NCI-H82 (cell line): ENCODE results near the gene TIMP4.

Experiments
- DNase-seq: peaks from one replicate; lab custom pipeline; 2025; lab: John Stamatoyannopoulos, UW

The TIMP4 gene

DNA sequence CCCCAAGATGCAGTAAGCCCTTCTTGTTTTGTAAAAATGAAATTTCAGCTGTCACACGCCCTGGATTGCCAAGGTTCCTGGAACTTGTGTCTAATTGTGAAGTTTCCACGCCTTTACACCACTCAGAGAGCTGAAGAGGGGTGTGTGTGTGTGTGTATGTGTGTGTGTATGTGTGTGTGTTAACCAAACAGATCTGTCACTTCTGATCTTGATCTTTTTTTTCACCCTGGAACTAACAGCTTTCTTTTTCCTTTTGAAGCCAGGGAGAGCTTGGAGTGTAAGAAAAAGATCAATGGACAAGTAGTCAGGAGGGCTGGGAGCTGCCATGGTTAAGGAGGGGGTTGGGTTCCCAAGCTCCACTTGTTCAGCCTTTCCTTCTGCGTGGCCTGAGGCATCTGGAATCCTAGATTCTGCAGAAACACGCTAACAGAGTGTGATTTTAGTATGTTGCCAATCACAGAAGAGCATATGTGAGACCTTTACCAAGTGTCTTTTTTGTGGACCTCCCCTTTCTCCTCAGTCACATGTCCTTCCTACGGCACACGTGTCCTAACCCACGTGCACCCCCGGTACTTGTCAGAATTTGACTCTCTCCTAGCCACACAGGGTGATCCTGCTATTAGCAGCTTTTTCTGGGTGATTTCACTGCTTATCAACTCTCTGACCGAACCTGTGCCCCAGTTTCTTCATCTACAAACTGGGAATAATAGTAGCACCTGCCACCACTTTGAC lies 11.5 kb downstream of the TIMP4 start:
- no peak for DNase-seq

DNA sequence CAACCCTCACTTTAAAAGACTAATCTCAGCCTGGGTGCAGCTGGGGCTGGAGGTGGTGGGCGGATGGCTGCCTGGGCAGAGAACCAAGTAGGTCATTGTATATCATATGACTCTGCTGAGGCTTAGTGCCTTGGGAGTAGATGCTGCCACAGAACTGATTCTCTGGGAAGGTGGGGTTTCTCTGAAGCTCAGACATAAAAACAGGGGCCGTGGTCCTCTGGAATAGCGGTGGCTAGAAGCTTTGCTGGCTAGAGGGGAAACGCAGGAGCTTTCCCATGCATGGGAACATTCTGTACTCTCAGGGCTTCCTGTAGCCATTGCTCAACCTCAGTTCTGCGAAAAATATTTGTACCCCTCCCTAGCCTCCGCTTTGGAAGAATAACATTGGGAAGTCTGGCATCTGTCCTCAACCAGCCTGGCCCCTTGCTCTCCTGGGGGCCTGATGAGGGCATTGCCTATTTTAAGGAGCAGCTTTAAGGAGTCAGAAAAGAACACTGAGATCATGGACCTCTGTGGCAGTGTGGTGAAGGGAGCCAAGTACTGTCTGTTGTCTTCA lies 14.7 kb downstream of the TIMP4 start:
- no peak for DNase-seq

DNA sequence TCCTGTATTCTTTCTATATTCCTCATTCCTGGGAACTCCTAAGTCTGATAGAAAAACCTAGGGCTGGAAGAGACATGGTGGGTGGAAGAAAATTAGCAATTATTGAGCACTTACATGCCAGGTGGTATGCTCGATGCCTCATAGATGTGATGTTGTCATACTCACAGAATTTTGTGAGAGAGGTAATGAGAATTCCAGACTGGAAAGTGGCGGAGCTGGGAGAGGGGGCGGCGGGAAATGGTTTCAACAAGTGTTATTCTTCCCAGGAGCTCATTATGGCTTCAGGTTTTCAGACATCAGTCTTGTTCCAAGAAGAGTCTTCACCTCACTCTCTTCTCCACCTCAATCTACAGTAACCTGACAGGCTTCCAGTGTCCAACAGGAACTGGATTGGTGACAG lies 16.2 kb downstream of the TIMP4 start:
- no peak for DNase-seq

DNA sequence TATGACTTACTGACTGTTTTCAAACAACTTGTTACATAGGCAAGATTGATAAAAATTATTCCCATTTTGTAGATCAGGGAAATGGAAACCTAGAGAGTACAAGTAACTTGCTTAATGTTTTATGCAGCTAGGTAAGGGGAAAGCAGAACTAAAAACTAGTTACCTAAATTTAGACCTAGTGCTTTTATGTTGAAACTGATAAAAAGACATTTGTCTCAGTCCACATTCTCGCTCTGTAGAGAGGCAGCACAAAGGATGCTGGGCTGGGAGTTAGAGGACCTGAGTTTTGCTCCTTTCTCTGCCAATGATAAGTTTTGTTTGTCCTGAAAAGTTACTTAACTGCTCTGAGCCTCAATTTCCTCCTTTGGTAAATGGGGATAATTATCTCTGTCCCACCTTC lies 17.4 kb downstream of the TIMP4 start:
- no peak for DNase-seq

DNA sequence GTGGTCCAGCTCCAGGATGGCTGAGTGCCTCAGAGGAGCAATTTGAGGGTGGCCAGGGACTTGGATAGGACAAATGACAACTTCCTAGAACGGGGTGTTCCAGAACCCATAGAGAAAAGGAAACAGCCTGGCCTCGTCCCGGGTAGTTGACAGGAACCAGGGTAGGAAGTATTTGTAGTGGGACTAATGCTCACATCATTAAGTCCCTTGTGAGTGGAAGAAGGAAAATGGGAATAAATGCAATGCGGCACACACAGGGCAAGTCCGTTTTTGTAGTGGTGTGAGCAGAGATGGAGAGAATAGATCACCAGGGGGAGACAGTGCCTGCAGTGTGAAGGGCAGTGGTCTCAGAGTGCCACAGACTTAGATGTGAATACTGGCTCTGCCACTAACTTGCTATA lies 19.6 kb downstream of the TIMP4 start:
- DNase-seq: peak; percentile 15

DNA sequence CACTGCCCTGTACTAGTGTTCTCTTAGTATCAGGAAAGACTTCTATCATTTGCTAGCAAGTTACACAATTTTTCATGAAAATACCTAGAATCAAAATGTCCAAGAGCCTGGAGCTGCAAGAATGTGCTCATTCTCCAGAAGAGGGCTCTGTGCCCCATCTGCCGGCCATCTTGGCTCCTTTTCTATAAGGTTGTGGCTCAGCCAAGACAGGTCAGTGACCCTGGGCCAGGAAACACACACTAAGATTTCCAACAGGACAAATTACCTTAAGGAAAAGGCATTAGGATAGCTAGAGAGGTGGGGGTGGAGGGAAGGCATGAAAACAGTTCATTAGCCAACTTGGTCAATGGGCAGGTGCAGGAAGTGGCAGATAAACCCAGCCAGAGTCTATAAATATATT lies 20.7 kb downstream of the TIMP4 start:
- peak; percentile 4 for DNase-seq

DNA sequence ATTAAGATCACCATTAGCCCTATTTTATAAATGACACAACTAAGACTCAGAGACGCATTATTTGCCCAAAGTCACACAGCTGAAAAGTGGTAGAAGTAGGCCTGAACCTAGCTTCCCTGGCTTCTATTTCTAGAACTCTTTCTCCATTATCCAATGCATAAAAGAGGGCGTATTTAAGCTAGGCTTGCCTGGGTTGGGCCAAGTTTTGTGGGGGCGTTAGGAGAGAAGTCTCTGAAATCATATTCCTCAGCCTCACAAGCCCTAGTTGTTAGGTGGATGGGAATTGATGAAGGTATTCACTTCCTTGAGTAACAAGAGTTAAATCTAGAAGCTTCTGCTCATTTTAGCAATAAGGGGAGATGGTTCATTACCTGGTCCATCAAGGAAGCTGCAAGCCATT lies 22.3 kb downstream of the TIMP4 start:
- no peak for DNase-seq

DNA sequence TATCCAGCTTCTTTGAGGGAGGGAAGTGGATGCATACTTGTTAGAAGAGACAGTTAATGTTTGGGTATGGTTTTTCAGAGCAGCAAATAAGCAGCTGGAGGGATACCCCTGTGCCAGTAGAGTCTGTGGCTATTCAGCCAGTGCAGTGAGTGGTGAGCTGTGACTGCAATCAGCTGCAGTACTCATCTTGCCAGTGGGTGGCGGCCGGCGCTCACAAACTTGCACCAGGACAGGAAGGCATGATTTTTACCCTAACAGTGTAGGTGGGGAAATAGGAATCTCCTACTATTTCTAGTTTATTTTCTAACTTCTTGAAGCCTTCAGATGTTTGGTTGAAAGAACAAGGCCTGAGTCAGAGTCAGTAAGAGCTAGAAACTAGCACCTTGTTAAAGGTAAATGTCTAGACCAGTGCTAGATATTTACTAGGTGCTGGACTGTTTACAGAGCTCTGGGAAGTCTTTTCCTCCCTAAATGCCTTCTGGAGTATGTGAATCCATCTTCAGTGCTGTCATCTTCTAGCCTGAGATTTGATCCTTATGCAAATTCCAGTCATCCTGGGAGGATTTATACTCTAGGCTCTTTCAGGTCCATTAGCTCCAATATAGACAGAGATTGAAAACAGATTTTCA lies 23.6 kb downstream of the TIMP4 start:
- DNase-seq: peak; percentile 60

DNA sequence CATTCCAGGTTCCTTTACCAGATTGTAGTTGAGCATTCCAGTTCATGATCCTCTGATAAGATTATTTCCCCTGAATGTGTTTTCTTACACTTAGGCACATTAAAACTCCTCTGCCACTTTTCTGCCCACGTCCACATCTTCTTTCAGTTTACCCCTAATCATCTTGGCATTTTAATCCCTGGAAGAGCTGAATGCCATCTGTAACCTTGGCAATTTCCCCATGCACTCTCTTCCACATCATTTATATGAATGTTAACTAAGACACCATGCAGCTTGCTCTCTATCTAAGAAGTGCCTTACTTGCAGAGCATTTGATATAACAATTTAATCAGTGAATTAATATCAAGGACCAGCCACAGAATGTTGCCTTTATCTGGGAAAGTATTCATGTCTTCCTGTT lies 25.8 kb downstream of the TIMP4 start:
- no peak for DNase-seq

DNA sequence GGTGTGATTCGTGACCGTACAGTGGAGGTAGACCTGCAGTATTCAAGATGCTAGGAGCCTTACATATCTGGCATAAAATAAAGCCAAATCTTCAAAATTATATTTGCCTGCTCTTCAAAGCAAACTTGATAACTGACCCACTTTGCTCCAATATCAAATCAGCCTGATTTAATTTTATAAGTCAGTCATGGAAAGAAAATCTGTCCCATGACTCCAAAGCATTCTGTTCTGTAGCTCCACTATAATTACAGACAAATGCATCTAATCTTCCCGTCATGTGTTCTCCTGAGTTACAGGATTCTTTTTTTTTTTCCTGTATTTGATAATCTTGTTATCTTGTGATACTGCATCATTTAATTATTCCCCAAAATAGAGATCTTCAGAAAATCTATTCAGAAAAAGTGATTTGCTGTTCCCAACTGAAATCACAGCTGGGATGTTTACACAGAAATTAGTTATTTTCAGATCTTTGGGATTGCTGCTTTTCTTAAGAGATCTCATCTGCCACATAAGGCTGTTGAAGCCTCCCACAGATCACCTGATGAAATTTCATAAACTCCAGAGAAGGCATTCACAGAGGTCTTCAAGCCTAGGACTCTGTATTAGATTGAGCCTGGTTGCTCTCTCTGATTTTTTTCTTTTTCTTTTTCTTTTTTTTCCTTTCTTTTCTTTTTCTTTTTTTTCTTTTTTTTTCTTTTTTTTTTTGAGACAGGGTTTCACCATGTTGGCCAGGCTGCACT lies 27.2 kb downstream of the TIMP4 start:
- no peak for DNase-seq

DNA sequence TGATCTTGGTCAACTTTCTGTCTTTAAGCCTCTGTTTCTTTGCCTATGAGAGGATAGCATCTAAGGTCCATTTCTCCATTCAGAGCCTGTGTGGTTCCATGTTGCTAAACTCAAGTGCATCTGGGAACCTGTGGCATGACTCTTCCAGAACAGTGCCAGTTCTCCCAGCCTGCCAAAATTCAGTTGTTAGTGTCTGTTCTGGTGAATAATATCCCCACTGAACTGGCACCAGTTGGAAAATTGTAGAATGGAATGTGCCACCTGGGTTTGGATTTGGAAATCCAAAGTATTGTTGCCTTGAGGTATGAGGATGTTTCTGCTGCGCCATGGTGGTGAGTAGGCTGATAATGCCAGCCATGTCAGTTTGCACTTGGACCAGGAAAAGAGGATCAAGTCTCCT lies 31.3 kb downstream of the TIMP4 start:
- DNase-seq: no peak

DNA sequence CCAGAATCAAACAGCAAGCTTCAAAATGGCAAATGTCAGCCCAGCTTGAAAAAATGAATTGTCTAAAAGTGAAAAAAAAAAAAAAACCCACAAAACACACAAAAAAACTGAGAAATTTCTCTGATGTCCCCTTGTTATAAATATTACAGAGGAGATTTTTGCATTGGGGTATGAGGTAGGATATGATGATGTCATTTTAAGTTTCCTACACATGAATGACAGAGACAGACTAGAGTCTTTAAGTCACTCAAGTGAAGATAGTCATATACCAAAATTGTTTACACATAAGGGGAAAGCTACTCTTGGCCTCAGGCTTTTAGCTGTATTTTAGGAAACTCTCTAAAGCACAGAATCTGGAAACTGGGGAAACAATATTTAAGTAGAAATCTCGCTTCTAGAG lies 32.9 kb downstream of the TIMP4 start:
- DNase-seq: no peak

DNA sequence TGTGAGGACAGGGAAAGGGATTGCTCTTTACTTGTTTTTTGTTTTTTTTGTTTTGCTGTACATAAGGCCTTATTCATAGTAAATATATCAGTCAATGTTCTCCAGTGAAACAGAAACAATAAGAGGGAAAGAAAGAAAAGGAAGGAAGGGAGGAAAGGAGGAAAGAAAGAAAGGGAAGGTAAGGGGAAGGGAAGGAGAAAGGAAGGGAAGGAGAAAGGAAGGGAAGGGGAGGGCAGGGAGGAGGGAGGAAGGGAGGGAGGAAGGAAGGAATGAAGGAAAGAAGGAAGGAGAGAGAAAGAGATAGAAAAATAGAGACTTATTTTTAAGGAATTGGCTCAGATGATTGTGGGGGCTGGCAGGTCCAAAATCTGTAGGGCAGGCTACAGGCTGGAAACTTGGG lies 37.2 kb downstream of the TIMP4 start:
- no peak for DNase-seq

DNA sequence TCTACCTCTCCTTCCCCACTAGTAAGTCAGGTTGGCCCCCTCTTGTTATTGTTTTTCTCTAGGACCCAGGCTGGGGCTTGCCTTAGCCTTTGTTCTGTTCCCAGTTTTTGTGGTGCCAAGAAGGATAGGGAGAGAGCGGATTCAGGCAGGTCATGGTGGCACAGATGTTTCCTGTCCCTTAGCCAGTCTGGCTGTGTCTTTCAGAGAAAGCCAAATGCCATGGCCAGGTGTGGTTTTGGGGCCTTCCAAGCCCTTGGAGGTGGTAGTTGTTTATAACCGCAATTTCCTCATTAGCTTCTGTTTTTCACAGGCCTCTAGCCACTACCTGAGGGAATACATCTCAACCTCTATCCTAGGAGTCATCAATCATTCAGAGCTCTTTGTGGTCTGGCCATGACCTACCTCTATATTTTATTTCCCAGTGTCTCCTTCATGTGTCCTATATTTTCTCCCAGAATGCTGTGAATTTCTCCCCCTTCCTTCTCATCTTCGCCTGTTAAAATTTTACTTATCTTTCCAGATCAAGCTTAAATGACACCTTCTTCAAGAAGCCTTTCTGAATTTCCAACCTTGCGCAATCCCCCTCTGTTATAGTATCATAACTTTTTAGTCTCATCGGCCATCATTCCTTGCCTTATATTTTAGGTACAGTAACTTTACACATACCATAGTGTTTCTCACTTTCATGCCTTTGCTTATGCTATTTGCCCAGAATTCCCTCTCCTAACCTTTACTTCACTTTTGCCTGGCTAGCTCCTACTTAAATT lies 38.2 kb downstream of the TIMP4 start:
- DNase-seq: no peak

DNA sequence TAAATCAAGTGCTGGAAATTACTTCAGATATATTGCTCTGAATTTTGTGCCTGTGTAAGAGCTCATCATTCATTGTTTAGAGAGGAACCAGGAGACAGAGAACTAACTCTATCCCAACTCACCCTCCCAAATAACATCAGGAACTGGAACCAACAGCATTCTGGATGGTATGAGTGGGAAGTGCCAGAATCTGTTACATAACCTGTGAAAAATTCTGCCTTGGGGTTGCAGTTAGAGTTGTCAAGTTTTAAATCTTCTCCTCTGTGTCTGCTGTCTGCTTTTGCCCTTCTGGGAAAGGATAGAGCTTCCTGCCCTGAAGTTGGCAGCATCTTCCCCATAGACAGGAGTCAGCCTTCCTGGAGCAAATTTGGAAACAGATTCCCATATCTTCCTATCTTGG lies 41.2 kb downstream of the TIMP4 start:
- no peak for DNase-seq

DNA sequence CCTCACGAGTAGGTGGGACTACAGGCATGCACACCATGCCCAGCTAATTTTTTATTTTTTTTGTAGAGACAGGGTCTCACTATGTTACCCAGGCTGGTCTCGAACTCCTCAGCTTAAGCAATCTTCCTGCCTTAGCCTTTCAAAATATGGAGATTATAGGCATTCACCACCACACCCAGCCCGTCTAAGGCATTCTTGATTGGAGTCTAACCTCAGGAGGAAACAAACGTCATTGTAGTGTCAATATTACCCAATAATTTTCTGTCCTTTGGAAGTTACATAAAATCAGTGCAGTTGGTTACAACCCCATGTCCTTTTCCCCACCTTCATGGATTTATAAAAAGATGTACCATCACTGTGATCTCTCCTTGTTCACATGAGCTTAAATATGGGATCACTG lies 41.8 kb downstream of the TIMP4 start:
- no peak for DNase-seq

DNA sequence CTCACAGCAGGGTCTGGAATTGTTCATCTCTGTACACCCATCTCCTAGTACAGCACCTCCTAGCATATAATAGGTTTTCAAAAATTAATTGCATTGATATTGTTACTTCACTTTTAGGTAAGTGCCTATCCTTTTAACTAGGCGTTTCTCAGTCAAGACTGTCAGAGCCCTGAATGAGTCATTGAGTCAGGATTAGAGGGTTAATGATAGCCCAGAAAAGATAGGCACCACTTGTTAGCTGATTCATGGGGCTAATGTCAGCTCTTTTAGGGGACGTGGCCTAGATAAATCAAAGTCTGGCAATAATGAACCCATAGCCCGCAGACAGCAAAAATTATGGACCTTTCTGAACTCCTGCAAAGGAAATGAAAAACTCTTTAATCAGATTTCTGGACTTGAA lies 42.9 kb downstream of the TIMP4 start:
- no peak for DNase-seq

DNA sequence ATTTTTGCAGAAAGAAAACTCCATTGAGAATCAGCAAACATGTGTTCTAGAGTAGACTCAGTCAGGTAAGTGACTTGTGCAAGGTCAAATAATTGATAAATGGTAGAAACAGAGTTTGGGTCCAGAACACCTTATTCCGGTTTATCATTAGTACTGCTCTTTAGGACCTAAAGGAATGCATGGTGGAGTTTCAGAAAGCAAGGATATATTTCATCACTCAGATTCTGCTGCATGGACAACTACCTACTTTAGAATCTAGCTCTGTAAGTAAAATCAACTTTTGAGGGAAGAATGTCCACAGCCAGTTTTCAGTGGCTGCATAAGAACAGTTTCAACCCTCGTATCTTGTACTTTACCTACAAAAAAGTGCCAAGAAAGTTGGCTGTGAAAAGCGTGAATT lies 43.6 kb downstream of the TIMP4 start:
- no peak for DNase-seq

DNA sequence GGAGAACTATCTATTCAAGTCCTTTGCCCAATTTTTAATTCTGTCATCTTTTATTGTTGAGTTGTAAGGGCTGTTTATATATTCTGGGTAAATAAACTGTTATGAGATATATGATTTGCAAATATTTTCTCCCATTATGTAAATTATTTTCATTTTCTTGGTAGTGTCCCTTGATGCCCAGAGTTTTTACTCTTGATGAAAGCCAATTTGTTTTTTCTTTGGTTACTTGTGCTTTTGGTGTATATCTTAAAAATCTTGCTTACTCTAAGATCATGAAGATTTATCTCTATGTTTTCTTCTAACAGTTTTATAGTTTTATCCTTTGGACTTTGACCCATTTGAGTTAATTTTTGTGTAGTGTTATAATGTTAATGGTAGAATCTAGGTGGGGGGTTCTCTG lies 44.5 kb downstream of the TIMP4 start:
- no peak for DNase-seq

DNA sequence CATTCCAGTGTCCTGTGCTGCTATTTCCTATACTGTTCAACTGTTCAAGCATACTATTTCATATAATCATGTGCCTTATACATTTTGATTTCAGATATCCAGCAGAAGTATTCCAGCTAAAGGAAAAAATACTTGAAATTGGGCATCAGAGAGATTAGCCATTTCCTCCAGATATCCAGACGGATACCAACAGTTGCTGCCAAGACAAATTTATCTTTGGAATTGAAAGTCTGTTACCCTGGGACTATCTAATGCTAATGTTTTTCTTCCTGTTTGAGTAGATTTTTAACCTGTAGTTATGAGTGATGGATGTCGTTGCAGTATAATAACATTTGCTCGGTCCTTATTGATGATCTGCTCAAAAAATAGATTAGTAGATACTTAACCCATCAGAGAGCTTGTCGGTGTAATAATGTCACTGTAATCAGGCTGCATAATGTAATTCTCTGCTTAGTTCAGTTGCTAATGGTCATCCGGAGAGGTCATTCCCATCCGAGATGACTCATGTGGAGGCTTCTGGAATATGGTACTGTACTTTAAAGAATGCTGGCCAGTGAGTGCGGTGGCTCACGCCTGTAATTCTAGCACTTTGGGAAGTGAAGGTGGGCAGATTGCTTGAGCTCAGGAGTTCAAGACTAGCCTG lies 51.5 kb downstream of the TIMP4 start:
- DNase-seq: no peak
